PC-9 (cell line): ENCODE measurements around the gene PNKP. TPM values are rescaled to one million over a fixed set of nuclear protein-coding genes. Genes with fewer than 3 reads are reported as not detected.

ENCODE experiments used
- BruUV-seq: library from RNA; stranded (reverse); fragments of 400-500 nt; replicated peaks from 2 replicates; lab custom pipeline; 2021; lab: Mats Ljungman, UMichigan
- CTCF ChIA-PET: fragments of 300-600 bp; sonication (Branson Sonifier 250); formaldehyde crosslinking; loops from one replicate; lab custom pipeline; 2022; ENCODE audit warnings: antibody characterized with exemption; lab: Charles Lee
- POLR2A ChIA-PET: fragments of 300-600 bp; sonication (Branson Sonifier 250); formaldehyde crosslinking; loops from one replicate; lab custom pipeline; 2022; ENCODE audit warnings: antibody characterized with exemption; ENCODE audit not compliant: unreplicated experiment; lab: Charles Lee
- DNase-seq, 2 experiments: peaks; one replicate each; pipeline versions ENCODE4 v3.0.0 to v3.0.0-alpha.2; 2015 to 2022; ENCODE audit warnings: mixed read lengths in 1 of 2
- H2AFZ ChIP-seq: fragments of 200-600 bp; sonication (generic); 2 replicates; pipeline ENCODE4 v1.8.1; 2017; ENCODE audit warnings: antibody characterized with exemption
- H3F3A ChIP-seq: fragments of 200-600 bp; sonication (generic); 2 replicates; pipeline ENCODE4 v1.8.1; 2017; ENCODE audit warnings: antibody characterized with exemption, mild to moderate bottlenecking, low read depth; ENCODE audit not compliant: insufficient read depth
- H3K27ac ChIP-seq: fragments of 200-600 bp; sonication (generic); 2 replicates; pipeline ENCODE4 v1.6.1; 2016; ENCODE audit warnings: mixed run types
- H3K27me3 ChIP-seq: fragments of 200-600 bp; sonication (generic); 2 replicates; pipeline ENCODE4 v1.6.1; 2016; ENCODE audit warnings: low read depth, mixed run types; ENCODE audit not compliant: insufficient read depth
- H3K36me3 ChIP-seq: fragments of 200-600 bp; sonication (generic); 2 replicates; pipeline ENCODE4 v1.6.1; 2016; ENCODE audit warnings: low read depth, mixed run types
- H3K4me1 ChIP-seq: fragments of 200-600 bp; sonication (generic); replicated peaks from 2 replicates; pipeline ENCODE4 v1.6.1; 2016; ENCODE audit warnings: mixed run types; ENCODE audit not compliant: insufficient read depth
- H3K4me2 ChIP-seq: fragments of 200-600 bp; sonication (generic); 2 replicates; pipeline ENCODE4 v1.6.1; 2017; ENCODE audit warnings: mixed run types
- H3K4me3 ChIP-seq: fragments of 200-600 bp; sonication (generic); 2 replicates; pipeline ENCODE4 v1.6.1; 2016; ENCODE audit warnings: mixed run types
- H3K79me2 ChIP-seq: fragments of 200-600 bp; sonication (generic); 2 replicates; pipeline ENCODE4 v1.6.1; 2017; ENCODE audit warnings: low read depth, mixed run types
- H3K9me2 ChIP-seq: fragments of 200-600 bp; sonication (generic); 2 replicates; pipeline ENCODE4 v1.8.1; 2017; ENCODE audit warnings: mild to moderate bottlenecking; ENCODE audit not compliant: insufficient read depth
- H3K9me3 ChIP-seq: fragments of 200-600 bp; sonication (generic); 2 replicates; pipeline ENCODE4 v1.8.1; 2016; ENCODE audit warnings: low read depth; ENCODE audit not compliant: insufficient read depth
- H4K20me1 ChIP-seq: fragments of 200-600 bp; sonication (generic); 2 replicates; pipeline ENCODE4 v1.8.1; 2017; ENCODE audit not compliant: insufficient read depth
- EZH2 ChIP-seq: fragments of 200-600 bp; sonication (generic); IDR thresholded peaks from 2 replicates; pipeline ENCODE4 v1.8.0; 2017; ENCODE audit warnings: antibody characterized with exemption, low read depth
- intact Hi-C: fragments of 100-400 bp; cut with micrococcal nuclease; formaldehyde crosslinking; loops from one replicate; pipeline ENCODE4 v1.10.0; 2022; ENCODE audit not compliant: unreplicated experiment
- total RNA-seq: library from RNA; stranded (reverse); gene quantifications from 2 replicates; pipeline ENCODE4 v1.2.3, GENCODE V29; 2021
- TF ChIP-seq, protein P1 (sequence below): fragments of 200-600 bp; sonication (generic); conservative IDR thresholded peaks from 2 replicates; pipeline ENCODE4 v1.6.1; 2017; ENCODE audit warnings: mixed run types, antibody characterized with exemption, mild to moderate bottlenecking, moderate library complexity

PNKP gene
- total RNA-seq, 1 experiment from 2014 or later, result 82.7 TPM

DNA sequence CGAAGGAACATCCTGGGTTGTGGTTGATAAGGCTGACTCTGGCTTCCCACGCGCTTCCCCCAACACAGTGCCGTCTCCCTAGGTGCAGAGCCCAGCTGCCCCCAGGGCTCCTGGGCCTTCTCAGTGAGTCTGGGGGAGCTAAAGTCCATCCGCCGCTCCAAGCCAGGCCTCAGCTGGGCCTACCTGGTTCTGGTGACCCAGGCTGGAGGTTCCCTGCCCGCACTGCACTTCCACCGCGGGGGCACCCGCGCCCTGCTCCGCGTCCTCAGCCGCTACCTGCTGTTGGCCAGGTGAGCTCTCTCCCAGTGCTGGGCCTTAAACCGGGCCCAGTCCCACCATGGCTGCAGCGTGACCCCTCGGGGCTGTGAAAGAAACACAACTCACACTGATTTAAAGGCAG is 13.8 kb upstream of the PNKP start:
- BruUV-seq, result no TSS peak

DNA sequence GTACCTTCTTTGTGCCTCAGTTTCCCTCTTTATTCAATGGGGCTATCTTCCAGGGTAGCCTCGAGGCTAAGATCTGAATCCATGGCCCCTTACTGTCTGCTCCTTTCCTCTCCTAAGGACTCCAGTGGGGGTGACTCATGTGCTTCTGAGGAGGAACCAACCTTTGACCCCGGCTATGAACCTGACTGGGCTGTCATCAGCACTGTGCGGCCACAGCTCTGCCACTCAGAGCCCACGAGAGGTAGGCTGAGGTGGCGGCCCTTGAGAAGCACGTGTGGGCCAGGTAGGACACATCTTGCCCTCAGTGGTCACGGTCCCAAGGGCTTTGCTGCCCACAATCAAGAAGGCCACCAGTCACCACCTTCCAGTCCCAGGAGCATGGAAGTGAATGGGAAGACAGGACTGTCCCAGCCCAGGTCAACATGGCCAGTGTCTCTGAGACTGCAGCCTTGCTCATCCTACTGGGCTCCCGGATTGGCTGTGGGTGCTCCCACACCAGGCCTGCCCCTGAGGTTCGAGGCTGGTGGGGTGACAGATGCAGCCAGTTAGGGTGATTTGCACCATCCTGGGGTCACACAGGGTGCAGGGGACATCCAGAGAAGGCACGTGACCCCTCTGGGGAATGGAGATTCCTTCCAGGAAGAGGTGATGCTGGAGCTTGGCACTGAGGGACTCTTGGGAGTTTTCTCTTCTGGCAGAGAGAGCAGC is 12.9 kb upstream of the PNKP start:
- Histone ChIP-seq H3K36me3 (peaks cover 25% of the 10 kb centered on the region; the same call in 1 of the 2 replicates), H3K27ac (no peak overlapping the region), H3K79me2 (peaks cover 26% of the 10 kb centered on the region), H3K4me1 (peaks cover 14% of the 10 kb centered on the region), H3K4me2 (no peak overlapping the region), H3K9me3 (no peaks in the 10 kb centered on the region), H4K20me1 (peaks cover 17% of the 10 kb centered on the region), H3K9me2 (no peaks in the 10 kb centered on the region), H2AFZ (no peak overlapping the region), H3K27me3 (no peaks in the 10 kb centered on the region), H3K4me3 (no peak overlapping the region), H3F3A (peaks cover 17% of the 10 kb centered on the region; the same call in 1 of the 2 replicates)
- intact Hi-C loops, result no loop called here
- BruUV-seq, result no TSS peak
- ChIA-PET CTCF (no interaction called here), POLR2A (no interaction called here)
- DNase-seq, result no peak
- TF ChIP-seq, protein P1, sequence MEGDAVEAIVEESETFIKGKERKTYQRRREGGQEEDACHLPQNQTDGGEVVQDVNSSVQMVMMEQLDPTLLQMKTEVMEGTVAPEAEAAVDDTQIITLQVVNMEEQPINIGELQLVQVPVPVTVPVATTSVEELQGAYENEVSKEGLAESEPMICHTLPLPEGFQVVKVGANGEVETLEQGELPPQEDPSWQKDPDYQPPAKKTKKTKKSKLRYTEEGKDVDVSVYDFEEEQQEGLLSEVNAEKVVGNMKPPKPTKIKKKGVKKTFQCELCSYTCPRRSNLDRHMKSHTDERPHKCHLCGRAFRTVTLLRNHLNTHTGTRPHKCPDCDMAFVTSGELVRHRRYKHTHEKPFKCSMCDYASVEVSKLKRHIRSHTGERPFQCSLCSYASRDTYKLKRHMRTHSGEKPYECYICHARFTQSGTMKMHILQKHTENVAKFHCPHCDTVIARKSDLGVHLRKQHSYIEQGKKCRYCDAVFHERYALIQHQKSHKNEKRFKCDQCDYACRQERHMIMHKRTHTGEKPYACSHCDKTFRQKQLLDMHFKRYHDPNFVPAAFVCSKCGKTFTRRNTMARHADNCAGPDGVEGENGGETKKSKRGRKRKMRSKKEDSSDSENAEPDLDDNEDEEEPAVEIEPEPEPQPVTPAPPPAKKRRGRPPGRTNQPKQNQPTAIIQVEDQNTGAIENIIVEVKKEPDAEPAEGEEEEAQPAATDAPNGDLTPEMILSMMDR, result no peak
- TF ChIP-seq EZH2, result no peak

More for the DNA sequence above, 13.8 kb upstream of the PNKP start:
- H3K27ac ChIP-seq, result no peak overlapping the region
- ChIA-PET CTCF (no interaction called here), POLR2A (no interaction called here)
- no peaks in the 10 kb centered on the region for H3K9me3 ChIP-seq
- peaks cover 17% of the 10 kb centered on the region for H3K79me2 ChIP-seq
- intact Hi-C loops, result no loop called here
- H3K4me2 ChIP-seq, result no peak overlapping the region
- TF ChIP-seq, protein P1, result no peak
- no peak for TF ChIP-seq EZH2
- H3K4me3 ChIP-seq, result no peak overlapping the region
- H4K20me1 ChIP-seq, result peaks cover 12% of the 10 kb centered on the region
- H3F3A ChIP-seq, result peaks cover 26% of the 10 kb centered on the region; the same call in 1 of the 2 replicates
- no peak for DNase-seq
- no peaks in the 10 kb centered on the region for H3K27me3 ChIP-seq
- peaks cover 25% of the 10 kb centered on the region; the same call in 1 of the 2 replicates for H3K36me3 ChIP-seq
- no peaks in the 10 kb centered on the region for H3K9me2 ChIP-seq
- no peak overlapping the region for H2AFZ ChIP-seq
- H3K4me1 ChIP-seq, result peaks cover 13% of the 10 kb centered on the region

DNA sequence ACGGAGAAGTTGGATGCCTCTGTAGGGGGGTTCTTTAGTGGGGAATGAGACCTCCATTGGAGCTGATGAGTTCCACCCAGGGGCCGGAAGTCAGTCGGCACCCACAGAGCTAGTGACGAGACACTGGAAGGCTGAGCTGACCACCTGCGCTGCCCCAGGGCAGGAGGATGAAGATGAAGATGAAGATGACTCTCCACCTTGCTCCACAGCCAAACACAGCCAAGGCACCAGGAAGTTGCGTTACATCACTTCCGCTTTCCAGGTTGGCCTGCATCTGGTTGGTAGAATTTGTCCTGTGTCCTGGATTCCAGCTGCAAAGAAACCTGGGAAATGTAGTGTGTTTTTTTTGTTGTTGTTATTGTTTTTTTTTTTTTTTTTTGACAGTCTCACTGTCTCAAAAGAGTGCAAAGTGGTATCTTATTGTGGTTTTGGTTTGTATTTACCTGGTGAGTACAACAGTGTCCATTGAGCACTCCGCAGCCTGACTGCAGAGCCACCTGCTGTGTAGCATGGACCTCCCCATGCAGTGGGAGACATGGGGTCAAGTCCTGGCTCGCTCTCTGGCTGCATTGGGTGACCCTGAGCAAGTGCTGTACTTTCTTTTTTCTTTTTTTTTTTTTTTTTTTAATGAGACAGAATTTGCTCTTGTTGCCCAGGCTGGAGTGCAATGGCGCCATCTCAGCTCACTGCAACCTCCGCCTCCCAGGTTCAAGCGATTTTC is 12.0 kb upstream of the PNKP start:
- H4K20me1 ChIP-seq, result peaks cover 26% of the 10 kb centered on the region
- H3K9me3 ChIP-seq, result no peaks in the 10 kb centered on the region
- peaks cover 21% of the 10 kb centered on the region for H3K4me1 ChIP-seq
- no peaks in the 10 kb centered on the region for H3K27me3 ChIP-seq
- no peak overlapping the region for H2AFZ ChIP-seq
- peaks cover 29% of the 10 kb centered on the region; the same call in 1 of the 2 replicates for H3K36me3 ChIP-seq
- POLR2A ChIA-PET, result interaction anchor here (0.7 kb wide), 1 partner anchor 51 kb away, joined by 6 read pairs; no protein-coding TSS in a partner anchor
- no peaks in the 10 kb centered on the region for H3K9me2 ChIP-seq
- H3F3A ChIP-seq, result 0 out of 2 replicates have a peak, but pooled peaks cover 17% of the 10 kb centered on the region
- CTCF ChIA-PET, result no interaction called here
- peaks cover 35% of the 10 kb centered on the region for H3K79me2 ChIP-seq
- intact Hi-C loops, result loop anchor here (5.0 kb wide), 2 partner anchors 48 to 148 kb away; partner anchors contain the start of genes ATF5, NUP62, VRK3 and ZNF473
- BruUV-seq, result no TSS peak
- no peak overlapping the region for H3K4me3 ChIP-seq
- no peak overlapping the region for H3K27ac ChIP-seq
- no peak for TF ChIP-seq EZH2
- TF ChIP-seq, protein P1, result no peak
- no peak for DNase-seq
- peak overlapping the region; percentile 87; the same call in 1 of the 2 replicates for H3K4me2 ChIP-seq
